Hepatocyte (in vitro differentiated cells): Measurements from ENCODE around the gene C2orf74. TPM values are rescaled to one million over a fixed set of nuclear protein-coding genes. Genes with fewer than 3 reads are reported as not detected.

Experiments
- DNase-seq: peaks from one replicate; pipeline ENCODE4 v3.0.0-alpha.2; 2016; ENCODE audit warnings: low spot score
- H2AFZ ChIP-seq: fragments of 200-600 bp; sonication (generic); 2 replicates; pipeline ENCODE4 v1.6.0; 2016; ENCODE audit warnings: antibody characterized with exemption, mild to moderate bottlenecking
- H3K27ac ChIP-seq: fragments of 200-600 bp; sonication (generic); 2 replicates; pipeline ENCODE4 v1.5.1; 2016; ENCODE audit warnings: mild to moderate bottlenecking
- H3K27me3 ChIP-seq: fragments of 200-600 bp; sonication (generic); 2 replicates; pipeline ENCODE4 v1.6.1; 2016
- H3K36me3 ChIP-seq: fragments of 200-600 bp; sonication (generic); replicated peaks from 2 replicates; pipeline ENCODE4 v1.5.1; 2016; ENCODE audit warnings: low read depth; ENCODE audit not compliant: insufficient read depth
- H3K4me1 ChIP-seq: fragments of 200-600 bp; sonication (generic); 2 replicates; pipeline ENCODE4 v1.5.1; 2016; ENCODE audit warnings: mild to moderate bottlenecking, moderate library complexity; ENCODE audit not compliant: insufficient read depth
- H3K4me2 ChIP-seq: fragments of 200-600 bp; sonication (generic); 2 replicates; pipeline ENCODE4 v1.6.0; 2016
- H3K4me3 ChIP-seq: fragments of 200-600 bp; sonication (generic); 2 replicates; pipeline ENCODE4 v1.5.1; 2016; ENCODE audit warnings: mild to moderate bottlenecking
- H3K79me2 ChIP-seq: fragments of 200-600 bp; sonication (generic); 2 replicates; pipeline ENCODE4 v1.6.0; 2017; ENCODE audit warnings: mild to moderate bottlenecking
- H3K9me2 ChIP-seq: fragments of 200-600 bp; sonication (generic); replicated peaks from 2 replicates; pipeline ENCODE4 v1.6.0; 2017; ENCODE audit warnings: mild to moderate bottlenecking; ENCODE audit not compliant: insufficient read depth
- H3K9me3 ChIP-seq: fragments of 200-600 bp; sonication (generic); 2 replicates; pipeline ENCODE4 v1.5.1; 2016; ENCODE audit warnings: low read depth, mild to moderate bottlenecking
- H4K20me1 ChIP-seq: fragments of 200-600 bp; sonication (generic); 2 replicates; pipeline ENCODE4 v1.6.0; 2016; ENCODE audit warnings: mild to moderate bottlenecking; ENCODE audit not compliant: insufficient read depth, poor library complexity, severe bottlenecking
- CTCF ChIP-seq: fragments of 200-600 bp; sonication (generic); IDR thresholded peaks from 2 replicates; pipeline ENCODE4 v1.5.1; 2016; ENCODE audit warnings: antibody characterized with exemption, mild to moderate bottlenecking; ENCODE audit not compliant: poor library complexity
- EZH2 ChIP-seq: fragments of 200-600 bp; sonication (generic); IDR thresholded peaks from 2 replicates; pipeline ENCODE4 v1.6.1; 2016; ENCODE audit warnings: antibody characterized with exemption, mild to moderate bottlenecking, borderline replicate concordance
- EZH2phosphoT487 ChIP-seq: fragments of 200-600 bp; sonication (generic); IDR thresholded peaks from one replicate; pipeline ENCODE4 v1.6.1; 2018; ENCODE audit warnings: antibody characterized with exemption, mild to moderate bottlenecking, low read depth, moderate library complexity; ENCODE audit not compliant: unreplicated experiment, severe bottlenecking
- WGBS: methylation state at CpG from one replicate; pipeline ENCODE4 v1.1.6; 2016; ENCODE audit warnings: low lambda C conversion rate; ENCODE audit errors: missing lambda C conversion rate; 5-methylcytosine and 5-hydroxymethylcytosine counted together
- polyA plus RNA-seq: library from polyadenylated mRNA; unstranded; fragments of >200 nt; fragmentation: Nextera tagmentation; extraction: Ambion mirVana; gene quantifications from 2 replicates; pipeline ENCODE4 v1.2.1, GENCODE V29; 2016
- total RNA-seq: library from RNA; depleted of rRNA; stranded (reverse); fragments of >200 nt; gene quantifications from 2 replicates; pipeline ENCODE4 v1.2.3, GENCODE V29; 2014

Gene C2orf74
- total and polyA plus RNA-seq, 2 experiments from 2014 or later = 6.2 to 10.2 TPM

GRCh38 chr2:61135510-61135909, 26.5 kb upstream of the C2orf74 start:
- WGBS = 40% methylated on average over 3 of the region's 3 CpGs
- H2AFZ ChIP-seq = no peak overlapping the region
- TF ChIP-seq CTCF = peak; percentile 54
- no peak for TF ChIP-seq EZH2phosphoT487
- TF ChIP-seq EZH2 = no peak

GRCh38 chr2:61138859-61139258, 23.1 kb upstream of the C2orf74 start:
- TF ChIP-seq EZH2phosphoT487 (no peak), EZH2 (no peak), CTCF (no peak)
- 86% methylated on average over 3 of the region's 4 CpGs for WGBS

More at GRCh38 chr2:61135510-61135909, 26.5 kb upstream of the C2orf74 start:
- H3K27ac ChIP-seq = no peak overlapping the region
- no peaks in the 10 kb centered on the region for H3K9me2 ChIP-seq
- H3K4me1 ChIP-seq = no peaks in the 10 kb centered on the region
- H3K27me3 ChIP-seq = no peaks in the 10 kb centered on the region
- H3K79me2 ChIP-seq = no peaks in the 10 kb centered on the region
- H3K4me3 ChIP-seq = no peak overlapping the region
- no peaks in the 10 kb centered on the region for H3K9me3 ChIP-seq
- peak; percentile 42 for DNase-seq
- no peaks in the 10 kb centered on the region for H4K20me1 ChIP-seq
- no peaks in the 10 kb centered on the region for H3K36me3 ChIP-seq
- H3K4me2 ChIP-seq = no peak overlapping the region

GRCh38 chr2:61141151-61141550, 20.8 kb upstream of the C2orf74 start:
- H3K4me1 ChIP-seq = no peaks in the 10 kb centered on the region
- no peaks in the 10 kb centered on the region for H3K27me3 ChIP-seq
- TF ChIP-seq EZH2 (no peak), CTCF (no peak), EZH2phosphoT487 (no peak)
- peaks cover 3% of the 10 kb centered on the region for H3K79me2 ChIP-seq
- H3K36me3 ChIP-seq = no peaks in the 10 kb centered on the region
- no peaks in the 10 kb centered on the region for H4K20me1 ChIP-seq
- 92% methylated on average over 1 of the region's 1 CpG for WGBS
- H3K4me3 ChIP-seq = no peak overlapping the region
- H3K27ac ChIP-seq = no peak overlapping the region
- H3K9me2 ChIP-seq = no peaks in the 10 kb centered on the region
- H3K9me3 ChIP-seq = no peaks in the 10 kb centered on the region
- H3K4me2 ChIP-seq = no peak overlapping the region
- no peak overlapping the region for H2AFZ ChIP-seq
- DNase-seq = no peak

More at GRCh38 chr2:61138859-61139258, 23.1 kb upstream of the C2orf74 start:
- Histone ChIP-seq H3K9me3 (no peaks in the 10 kb centered on the region), H3K4me3 (no peak overlapping the region), H3K27me3 (no peaks in the 10 kb centered on the region), H3K36me3 (no peaks in the 10 kb centered on the region), H4K20me1 (no peaks in the 10 kb centered on the region), H3K79me2 (no peaks in the 10 kb centered on the region), H3K9me2 (no peaks in the 10 kb centered on the region), H2AFZ (no peak overlapping the region), H3K4me1 (no peaks in the 10 kb centered on the region), H3K27ac (no peak overlapping the region), H3K4me2 (no peak overlapping the region)
- DNase-seq = no peak
